ENCODE measurements around the gene GREB1. TPM values are rescaled to one million over a fixed set of nuclear protein-coding genes. Genes with fewer than 3 reads are reported as not detected.
A peak's percentile ranks its signal among the peaks of the same experiment; 100 is the strongest.

Gene GREB1
- total and polyA plus RNA-seq, 2 of the 13 experiments (the other 11 are each of a cell fraction or from before 2014, with no cell fraction given) = 31.3 to 61.2 TPM

GRCh38 chr2:11498543-11499034 lies 35.3 kb upstream of the GREB1 start (continued):
- TF ChIP-seq, protein P1, sequence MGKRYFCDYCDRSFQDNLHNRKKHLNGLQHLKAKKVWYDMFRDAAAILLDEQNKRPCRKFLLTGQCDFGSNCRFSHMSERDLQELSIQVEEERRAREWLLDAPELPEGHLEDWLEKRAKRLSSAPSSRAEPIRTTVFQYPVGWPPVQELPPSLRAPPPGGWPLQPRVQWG (CRISPR knock-in tag; IDR thresholded peaks at IDR 0.05; ENCODE audit: borderline replicate concordance, low read depth) = no peak
- TF ChIP-seq PHF8 (CRISPR knock-in tag; IDR thresholded peaks at IDR 0.05) = 0 out of 2 replicates have a peak, but pooled peaks have one; percentile 28
- TF ChIP-seq HOXA3 (CRISPR knock-in tag; IDR thresholded peaks at IDR 0.05) = peak; percentile 53
- TF ChIP-seq, protein P2, sequence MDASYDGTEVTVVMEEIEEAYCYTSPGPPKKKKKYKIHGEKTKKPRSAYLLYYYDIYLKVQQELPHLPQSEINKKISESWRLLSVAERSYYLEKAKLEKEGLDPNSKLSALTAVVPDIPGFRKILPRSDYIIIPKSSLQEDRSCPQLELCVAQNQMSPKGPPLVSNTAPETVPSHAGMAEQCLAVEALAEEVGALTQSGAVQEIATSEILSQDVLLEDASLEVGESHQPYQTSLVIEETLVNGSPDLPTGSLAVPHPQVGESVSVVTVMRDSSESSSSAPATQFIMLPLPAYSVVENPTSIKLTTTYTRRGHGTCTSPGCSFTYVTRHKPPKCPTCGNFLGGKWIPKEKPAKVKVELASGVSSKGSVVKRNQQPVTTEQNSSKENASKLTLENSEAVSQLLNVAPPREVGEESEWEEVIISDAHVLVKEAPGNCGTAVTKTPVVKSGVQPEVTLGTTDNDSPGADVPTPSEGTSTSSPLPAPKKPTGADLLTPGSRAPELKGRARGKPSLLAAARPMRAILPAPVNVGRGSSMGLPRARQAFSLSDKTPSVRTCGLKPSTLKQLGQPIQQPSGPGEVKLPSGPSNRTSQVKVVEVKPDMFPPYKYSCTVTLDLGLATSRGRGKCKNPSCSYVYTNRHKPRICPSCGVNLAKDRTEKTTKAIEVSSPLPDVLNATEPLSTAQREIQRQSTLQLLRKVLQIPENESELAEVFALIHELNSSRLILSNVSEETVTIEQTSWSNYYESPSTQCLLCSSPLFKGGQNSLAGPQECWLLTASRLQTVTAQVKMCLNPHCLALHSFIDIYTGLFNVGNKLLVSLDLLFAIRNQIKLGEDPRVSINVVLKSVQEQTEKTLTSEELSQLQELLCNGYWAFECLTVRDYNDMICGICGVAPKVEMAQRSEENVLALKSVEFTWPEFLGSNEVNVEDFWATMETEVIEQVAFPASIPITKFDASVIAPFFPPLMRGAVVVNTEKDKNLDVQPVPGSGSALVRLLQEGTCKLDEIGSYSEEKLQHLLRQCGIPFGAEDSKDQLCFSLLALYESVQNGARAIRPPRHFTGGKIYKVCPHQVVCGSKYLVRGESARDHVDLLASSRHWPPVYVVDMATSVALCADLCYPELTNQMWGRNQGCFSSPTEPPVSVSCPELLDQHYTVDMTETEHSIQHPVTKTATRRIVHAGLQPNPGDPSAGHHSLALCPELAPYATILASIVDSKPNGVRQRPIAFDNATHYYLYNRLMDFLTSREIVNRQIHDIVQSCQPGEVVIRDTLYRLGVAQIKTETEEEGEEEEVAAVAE (CRISPR knock-in tag; IDR thresholded peaks at IDR 0.05; ENCODE audit: borderline replicate concordance) = peak; percentile 50
- no peak for TF ChIP-seq KDM3A (CRISPR knock-in tag; IDR thresholded peaks at IDR 0.05; ENCODE audit: low read depth)
- TF ChIP-seq, protein P3, sequence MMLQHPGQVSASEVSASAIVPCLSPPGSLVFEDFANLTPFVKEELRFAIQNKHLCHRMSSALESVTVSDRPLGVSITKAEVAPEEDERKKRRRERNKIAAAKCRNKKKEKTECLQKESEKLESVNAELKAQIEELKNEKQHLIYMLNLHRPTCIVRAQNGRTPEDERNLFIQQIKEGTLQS (CRISPR knock-in tag; IDR thresholded peaks at IDR 0.05) = 0 out of 2 replicates have a peak, but pooled peaks have one; percentile 66
- peak; percentile 37 for TF ChIP-seq ZEB1 (IDR thresholded peaks at IDR 0.05; ENCODE audit: insufficient replicate concordance, low read depth)
- peak; percentile 19 for TF ChIP-seq HNRNPLL (IDR thresholded peaks at IDR 0.05; ENCODE audit: low read depth, low read length, poor library complexity, severe bottlenecking)
- peak; percentile 67 for TF ChIP-seq PTBP1 (IDR thresholded peaks at IDR 0.05; ENCODE audit: low read depth, low read length, poor library complexity, severe bottlenecking)
- no peak for TF ChIP-seq ZNF280D (CRISPR knock-in tag; IDR thresholded peaks at IDR 0.05)
- no peak for TF ChIP-seq ZNF468 (CRISPR knock-in tag; IDR thresholded peaks at IDR 0.05)
- peak; percentile 56; the same call in 1 of the 2 replicates for TF ChIP-seq EED (CRISPR knock-in tag; IDR thresholded peaks at IDR 0.05)
- TF ChIP-seq ZNF782 (CRISPR knock-in tag; IDR thresholded peaks at IDR 0.05; ENCODE audit: borderline replicate concordance) = 0 out of 2 replicates have a peak, but pooled peaks have one; percentile 66
- TF ChIP-seq ZNF431 (CRISPR knock-in tag; IDR thresholded peaks at IDR 0.05; ENCODE audit: borderline replicate concordance, low read depth) = no peak
- TF ChIP-seq AGO2 (optimal IDR thresholded peaks at IDR 0.05; ENCODE audit: low read depth, low read length) = peak; percentile 98
- TF ChIP-seq ZNF235 (CRISPR knock-in tag; IDR thresholded peaks at IDR 0.05; ENCODE audit: borderline replicate concordance) = no peak
- peak; percentile 78; the same call in 1 of the 2 replicates for TF ChIP-seq ZNF607 (CRISPR knock-in tag; IDR thresholded peaks at IDR 0.05; ENCODE audit: borderline replicate concordance)
- TF ChIP-seq ZNF879 (CRISPR knock-in tag; IDR thresholded peaks at IDR 0.05) = peak; percentile 52
- no peak for TF ChIP-seq NFATC3 (CRISPR knock-in tag; IDR thresholded peaks at IDR 0.05)
- peak; percentile 50; the same call in 1 of the 2 replicates for TF ChIP-seq ZSCAN21 (CRISPR knock-in tag; IDR thresholded peaks at IDR 0.05; ENCODE audit: borderline replicate concordance)
- TF ChIP-seq MED13 (CRISPR knock-in tag; IDR thresholded peaks at IDR 0.05) = peak; percentile 44; the same call in 1 of the 2 replicates
- no peak for TF ChIP-seq IKZF1 (IDR thresholded peaks at IDR 0.05)
- peak; percentile 84; the same call in 1 of the 2 replicates for TF ChIP-seq KDM4B (CRISPR knock-in tag; IDR thresholded peaks at IDR 0.05)

Measured in HepG2 (cell line).